Measurements from ENCODE around the gene SAMD10. TPM values are rescaled to one million over a fixed set of nuclear protein-coding genes. Genes with fewer than 3 reads are reported as not detected.
A peak's percentile ranks its signal among the peaks of the same experiment; 100 is the strongest.

The SAMD10 gene
- total RNA-seq, 1 experiment from 2014 or later, result 5.7 TPM

DNA sequence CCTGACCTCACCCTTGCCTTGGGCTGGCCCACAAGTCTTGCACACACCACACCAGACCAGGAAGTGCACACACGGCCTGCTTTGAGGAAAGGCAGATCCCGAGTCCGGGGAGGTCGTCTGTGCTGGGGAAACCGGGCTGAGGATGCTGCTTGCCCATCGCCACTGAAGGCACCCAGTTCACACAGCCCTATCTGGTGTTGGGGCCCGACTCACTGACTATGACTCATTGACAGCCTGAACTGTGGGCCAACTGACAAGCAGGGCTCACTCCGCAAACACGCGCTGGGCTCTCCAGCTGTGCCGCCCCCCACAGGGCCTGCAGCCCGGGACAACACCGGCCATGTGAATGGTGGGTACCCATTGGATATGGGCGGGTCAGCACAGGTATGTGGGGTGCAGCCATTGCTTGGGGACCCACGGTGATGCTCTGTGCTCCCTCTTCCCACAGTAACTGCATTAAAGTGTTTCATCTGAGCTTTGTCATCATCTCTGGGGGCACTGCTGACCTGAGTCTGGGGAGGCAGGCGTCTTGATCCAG lies 1.6 kb downstream of the SAMD10 start:
- Histone ChIP-seq H2BK20ac (ENCODE audit: low read depth, low read length, poor library complexity, severe bottlenecking) (no peak overlapping the region), H4K20me1 (ENCODE audit: control insufficient read depth, insufficient read depth, insufficient read length) (no peaks in the 10 kb centered on the region), H3K27ac (ENCODE audit: insufficient read length, low read depth, low read length) (no peak overlapping the region), H3K79me2 (ENCODE audit: insufficient read depth, low read length) (peaks cover 4% of the 10 kb centered on the region; the same call in 1 of the 2 replicates), H2BK15ac (ENCODE audit: low read depth, low read length) (no peak overlapping the region), H3K56ac (ENCODE audit: insufficient read length, low read depth, low read length) (no peak overlapping the region), H3K27me3 (ENCODE audit: insufficient read depth, low read length) (no peaks in the 10 kb centered on the region), H3K23ac (ENCODE audit: insufficient read length, low read depth, low read length) (no peak overlapping the region), H3K4me1 (ENCODE audit: insufficient read depth, low read length) (peaks cover 3% of the 10 kb centered on the region; the same call in 1 of the 2 replicates), H3K4ac (ENCODE audit: low read depth, low read length) (no peak overlapping the region), H2AFZ (ENCODE audit: low read length) (no peak overlapping the region), H2BK120ac (ENCODE audit: low read depth, low read length, poor library complexity, severe bottlenecking) (no peak overlapping the region), H3K4me2 (ENCODE audit: insufficient read depth, insufficient read length, low read length) (no peak overlapping the region), H4K5ac (ENCODE audit: insufficient read length, low read depth, low read length) (no peak overlapping the region), H3K23me2 (ENCODE audit: insufficient read length, low read depth, low read length, poor library complexity, severe bottlenecking) (peaks cover 13% of the 10 kb centered on the region), H3K9me3 (ENCODE audit: control insufficient read depth, low read depth, low read length) (no peaks in the 10 kb centered on the region), H3K9ac (ENCODE audit: extremely low read depth, insufficient read length, low read length) (no peak overlapping the region), H2BK12ac (ENCODE audit: insufficient read length, low read depth, low read length) (no peak overlapping the region), H3T11ph (ENCODE audit: low read length) (no peak overlapping the region), H3K18ac (ENCODE audit: insufficient read length, low read depth, low read length) (no peak overlapping the region), H2AK5ac (ENCODE audit: insufficient read length, low read length) (no peak overlapping the region), H4K91ac (ENCODE audit: insufficient read length, low read depth, low read length) (no peak overlapping the region), H4K8ac (replicated peaks; ENCODE audit: insufficient read length, low read depth, low read length) (no peak overlapping the region), H3K79me1 (ENCODE audit: insufficient read depth, low read depth, low read length, poor library complexity, severe bottlenecking) (peaks cover 6% of the 10 kb centered on the region), H3K14ac (ENCODE audit: insufficient read depth, low read length) (no peak overlapping the region; the same call in 1 of the 2 replicates), H2BK5ac (ENCODE audit: insufficient read length, low read length) (no peak overlapping the region)
- WGBS (ENCODE audit: extremely low coverage, insufficient read length, low lambda C conversion rate), result no CpG with 5 or more reads among the region's 16 CpGs
- Mint-ChIP-seq H3K27ac (no peak overlapping the region; a peak in 1 of 7 replicates), H3K4me1 (peaks cover 30 to 37% of the 10 kb centered on the region in 2 experiments), H3K4me3 (peak overlapping the region; percentile 72 to 86; a peak in 2 of 5 replicates), H3K36me3 (ENCODE audit: insufficient read depth in 1 of 3, low read depth in 3 of 3) (peaks cover 4 to 13% (median 8%) of the 10 kb centered on the region in 3 experiments), H3K27me3 (ENCODE audit: low read depth) (peaks cover 3% of the 10 kb centered on the region; the same call in 1 of the 2 replicates), H3K9me3 (no peaks in the 10 kb centered on the region)
- TF ChIP-seq, protein P1, sequence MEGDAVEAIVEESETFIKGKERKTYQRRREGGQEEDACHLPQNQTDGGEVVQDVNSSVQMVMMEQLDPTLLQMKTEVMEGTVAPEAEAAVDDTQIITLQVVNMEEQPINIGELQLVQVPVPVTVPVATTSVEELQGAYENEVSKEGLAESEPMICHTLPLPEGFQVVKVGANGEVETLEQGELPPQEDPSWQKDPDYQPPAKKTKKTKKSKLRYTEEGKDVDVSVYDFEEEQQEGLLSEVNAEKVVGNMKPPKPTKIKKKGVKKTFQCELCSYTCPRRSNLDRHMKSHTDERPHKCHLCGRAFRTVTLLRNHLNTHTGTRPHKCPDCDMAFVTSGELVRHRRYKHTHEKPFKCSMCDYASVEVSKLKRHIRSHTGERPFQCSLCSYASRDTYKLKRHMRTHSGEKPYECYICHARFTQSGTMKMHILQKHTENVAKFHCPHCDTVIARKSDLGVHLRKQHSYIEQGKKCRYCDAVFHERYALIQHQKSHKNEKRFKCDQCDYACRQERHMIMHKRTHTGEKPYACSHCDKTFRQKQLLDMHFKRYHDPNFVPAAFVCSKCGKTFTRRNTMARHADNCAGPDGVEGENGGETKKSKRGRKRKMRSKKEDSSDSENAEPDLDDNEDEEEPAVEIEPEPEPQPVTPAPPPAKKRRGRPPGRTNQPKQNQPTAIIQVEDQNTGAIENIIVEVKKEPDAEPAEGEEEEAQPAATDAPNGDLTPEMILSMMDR (conservative IDR thresholded peaks at IDR 0.05), result no peak
- DNase-seq, result peak; percentile 28

Data from H9 (cell line).